Thoracic aorta (tissue), 2 donors: ENCODE results near the gene CADPS. TPM values are rescaled to one million over a fixed set of nuclear protein-coding genes. Genes with fewer than 3 reads are reported as not detected.
"Not testable (repeated sequence)": the region's sequence is repeated elsewhere in the genome, so short reads cannot be mapped to it uniquely, and the experiment has no call there.

Experiments
- ATAC-seq: fragments of 150-250 bp; one replicate; pipeline ENCODE4 v1.8.0; 2017; ENCODE audit warnings: low read depth; ENCODE audit not compliant: insufficient number of reproducible peaks, low FRiP score
- DNase-seq: peaks from one replicate; pipeline ENCODE4 v3.0.0-alpha.2; 2020; ENCODE audit warnings: low spot score
- H3K27ac ChIP-seq, 2 donors: fragments of 200-600 bp; sonication (generic); 1 replicate in 1 of 2; 2 replicates in 1 of 2; pipeline ENCODE4 v1.5.1; 2016; ENCODE audit warnings: mild to moderate bottlenecking in 2 of 2, moderate library complexity in 2 of 2
- H3K27me3 ChIP-seq: fragments of 200-600 bp; sonication (generic); replicated peaks from 2 replicates; pipeline ENCODE4 v1.6.0; 2016; ENCODE audit warnings: mild to moderate bottlenecking; ENCODE audit not compliant: insufficient read depth
- H3K36me3 ChIP-seq: fragments of 200-600 bp; sonication (generic); one replicate; pipeline ENCODE4 v1.5.1; 2016
- H3K4me1 ChIP-seq, 2 donors: fragments of 200-600 bp; sonication (generic); 1 replicate in 1 of 2; 2 replicates in 1 of 2; pipeline versions ENCODE4 v1.5.1 to v1.6.0; 2016; ENCODE audit warnings: low read depth in 2 of 2, mild to moderate bottlenecking in 1 of 2; ENCODE audit not compliant: control insufficient read depth in 1 of 2
- H3K4me3 ChIP-seq: fragments of 200-600 bp; sonication (generic); 2 replicates; pipeline ENCODE4 v1.5.1; 2016; ENCODE audit warnings: mild to moderate bottlenecking
- H3K9me3 ChIP-seq: fragments of 200-600 bp; sonication (generic); 2 replicates; pipeline ENCODE4 v1.5.1; 2016
- CTCF ChIP-seq: fragments of 200-600 bp; sonication (generic); IDR thresholded peaks from one replicate; pipeline ENCODE4 v1.5.1; 2019; ENCODE audit warnings: antibody characterized with exemption
- total RNA-seq, 2 donors: library from RNA; depleted of rRNA; stranded (reverse); fragments of >200 nt; gene quantifications; one replicate each; pipeline versions ENCODE4 v1.1.0 to v1.2.3, GENCODE V29; 2016

The CADPS gene
- total RNA-seq, 2 donors from 2014 or later: 0.14 to 7.2 TPM

- Histone ChIP-seq H3K9me3 (no peaks in the 10 kb centered on the region), H3K4me1 (no peaks in the 10 kb centered on the region), H3K27me3 (no peaks in the 10 kb centered on the region), H3K36me3 (no peaks in the 10 kb centered on the region), H3K27ac (no peak overlapping the region), H3K4me3 (no peak overlapping the region)
- ATAC-seq: no peak
- DNase-seq: no peak
- TF ChIP-seq CTCF: no peak
Observed at GRCh38 chr3:62584636-62585035, 290.6 kb downstream of the CADPS start.

- no peaks in the 10 kb centered on the region for H3K4me1 ChIP-seq
- no peak for DNase-seq
Observed at GRCh38 chr3:62582495-62583172, 292.6 kb downstream of the CADPS start.

GRCh38 chr3:62580485-62580884, 294.7 kb downstream of the CADPS start:
- H3K4me3 ChIP-seq, H3K27ac ChIP-seq, H3K9me3 ChIP-seq, H3K27me3 ChIP-seq, H3K36me3 ChIP-seq, DNase-seq, H3K4me1 ChIP-seq, ATAC-seq: not testable (repeated sequence)

More at GRCh38 chr3:62582495-62583172, 292.6 kb downstream of the CADPS start:
- Histone ChIP-seq H3K36me3 (no peaks in the 10 kb centered on the region), H3K27me3 (no peaks in the 10 kb centered on the region), H3K4me3 (no peak overlapping the region), H3K27ac (no peak overlapping the region), H3K9me3 (no peaks in the 10 kb centered on the region)
- TF ChIP-seq CTCF: no peak
- no peak for ATAC-seq

GRCh38 chr3:62577153-62577552, 298.1 kb downstream of the CADPS start:
- Histone ChIP-seq H3K4me3 (no peak overlapping the region), H3K36me3 (no peaks in the 10 kb centered on the region), H3K27me3 (no peaks in the 10 kb centered on the region), H3K9me3 (no peaks in the 10 kb centered on the region), H3K27ac (no peak overlapping the region), H3K4me1 (no peaks in the 10 kb centered on the region)
- no peak for DNase-seq
- no peak for ATAC-seq
- no peak for TF ChIP-seq CTCF

- H3K36me3 ChIP-seq: no peaks in the 10 kb centered on the region
- TF ChIP-seq CTCF: no peak
- H3K4me3 ChIP-seq: no peak overlapping the region
- no peak overlapping the region for H3K27ac ChIP-seq
- no peaks in the 10 kb centered on the region for H3K4me1 ChIP-seq
- H3K27me3 ChIP-seq: no peaks in the 10 kb centered on the region
- no peak for DNase-seq
- H3K9me3 ChIP-seq: no peaks in the 10 kb centered on the region
- ATAC-seq: no peak
Observed at GRCh38 chr3:62574266-62574898, 300.8 kb downstream of the CADPS start.
